ENCODE measurements around the gene RAB7B. TPM values are rescaled to one million over a fixed set of nuclear protein-coding genes. Genes with fewer than 3 reads are reported as not detected.
A peak's percentile ranks its signal among the peaks of the same experiment; 100 is the strongest.
"Not testable (repeated sequence)": the region's sequence is repeated elsewhere in the genome, so short reads cannot be mapped to it uniquely, and the experiment has no call there.

The RAB7B gene, protein sequence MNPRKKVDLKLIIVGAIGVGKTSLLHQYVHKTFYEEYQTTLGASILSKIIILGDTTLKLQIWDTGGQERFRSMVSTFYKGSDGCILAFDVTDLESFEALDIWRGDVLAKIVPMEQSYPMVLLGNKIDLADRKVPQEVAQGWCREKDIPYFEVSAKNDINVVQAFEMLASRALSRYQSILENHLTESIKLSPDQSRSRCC
- total RNA-seq (2014; rRNA removed; shearing (Covaris generic)) = 2.8 and 7.1 TPM in 2 replicates
- polyA plus RNA-seq (2016; fragmentation: Nextera tagmentation; extraction: Ambion mirVana) = 7.6 and 7.7 TPM in 2 replicates

DNA sequence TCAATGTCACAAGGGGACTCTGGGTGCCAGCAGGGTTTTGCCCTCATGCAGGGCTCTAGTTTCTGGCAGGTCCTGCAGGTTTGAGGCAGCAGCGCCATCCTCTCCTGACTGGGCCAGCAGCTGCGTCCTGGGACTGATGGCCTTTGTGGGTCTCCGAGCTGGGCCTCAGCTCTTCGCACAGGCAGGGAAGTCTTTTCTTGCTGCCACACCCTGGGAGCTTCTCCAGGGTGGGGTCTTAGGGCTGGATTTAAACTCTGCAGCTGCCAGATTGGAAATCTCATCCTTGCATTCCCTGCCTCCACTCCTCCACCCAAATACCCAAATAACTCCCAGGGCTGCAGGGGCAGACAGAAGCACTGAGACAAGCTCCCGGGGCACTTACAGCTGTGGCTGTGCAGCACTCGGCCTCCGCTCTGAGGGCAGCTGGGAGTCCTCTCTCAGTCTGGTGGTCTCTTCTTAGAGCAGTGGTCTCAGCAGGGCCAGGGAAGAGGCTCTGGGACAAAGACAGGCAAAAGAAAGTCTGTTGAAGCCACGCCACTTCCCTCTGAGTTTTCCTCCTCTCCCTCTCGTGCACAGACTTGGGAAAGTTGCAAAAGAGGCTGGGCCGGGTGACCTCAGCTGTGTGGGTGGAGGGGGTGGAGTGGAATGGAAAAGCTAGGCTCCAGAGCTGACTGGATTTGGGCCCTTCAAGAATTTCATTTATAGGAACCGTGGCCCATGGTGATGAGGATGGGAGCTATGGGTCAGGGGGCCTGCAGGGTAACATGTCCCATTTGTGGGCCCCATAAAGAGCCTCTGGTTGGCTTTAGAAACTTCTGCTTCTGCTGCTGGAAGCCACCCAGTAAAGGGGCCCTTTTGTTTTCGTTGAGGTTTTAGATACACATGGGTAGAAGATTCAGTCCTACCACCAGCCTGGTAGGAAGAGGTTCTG, at the start of gene RAB7B:
Gene RAB7B, minus strand, starts transcription at position 525 of the 931 bp plus-strand sequence. CDS start 9,260 bp downstream, outside the sequence.
- Histone ChIP-seq H3K4me1 (ENCODE audit: insufficient read depth) (peaks cover 40% of the 10 kb centered on the region), H3K9me2 (ENCODE audit: insufficient read depth) (no peaks in the 10 kb centered on the region), H3K27ac (peak within 1 kb of the TSS; percentile 92), H3K27me3 (replicated peaks; ENCODE audit: insufficient read depth) (no peaks in the 10 kb centered on the region), H3K4me2 (ENCODE audit: unreplicated experiment) (peak within 1 kb of the TSS; percentile 83), H3F3A (ENCODE audit: insufficient read depth) (peaks cover 29% of the 10 kb centered on the region), H3K79me2 (ENCODE audit: insufficient read depth) (peaks cover 18% of the 10 kb centered on the region), H3K9ac (peak within 1 kb of the TSS; percentile 80), H3K36me3 (ENCODE audit: low read depth) (no peaks in the 10 kb centered on the region), H3K4me3 (peak within 1 kb of the TSS; percentile 67), H4K20me1 (ENCODE audit: insufficient read depth) (no peaks in the 10 kb centered on the region), H3K9me3 (ENCODE audit: low read depth) (no peaks in the 10 kb centered on the region), H2AFZ (peak within 1 kb of the TSS; percentile 81)
- in situ Hi-C loops (cut with MboI) = no loop called here
- 5 to 7% methylated on average over 11 to 12 of the region's 12 CpGs for WGBS, 2 experiments (ENCODE audit: low coverage in 1 of 2, low lambda C conversion rate in 2 of 2, missing lambda C conversion rate in 2 of 2)
- DNase-seq = peak; percentile 92
- no peak for TF ChIP-seq EZH2phosphoT487 (IDR thresholded peaks at IDR 0.05; ENCODE audit: insufficient read depth, low read depth)
- no peak for TF ChIP-seq EZH2 (IDR thresholded peaks at IDR 0.05; ENCODE audit: insufficient read depth, poor library complexity, severe bottlenecking)

DNA sequence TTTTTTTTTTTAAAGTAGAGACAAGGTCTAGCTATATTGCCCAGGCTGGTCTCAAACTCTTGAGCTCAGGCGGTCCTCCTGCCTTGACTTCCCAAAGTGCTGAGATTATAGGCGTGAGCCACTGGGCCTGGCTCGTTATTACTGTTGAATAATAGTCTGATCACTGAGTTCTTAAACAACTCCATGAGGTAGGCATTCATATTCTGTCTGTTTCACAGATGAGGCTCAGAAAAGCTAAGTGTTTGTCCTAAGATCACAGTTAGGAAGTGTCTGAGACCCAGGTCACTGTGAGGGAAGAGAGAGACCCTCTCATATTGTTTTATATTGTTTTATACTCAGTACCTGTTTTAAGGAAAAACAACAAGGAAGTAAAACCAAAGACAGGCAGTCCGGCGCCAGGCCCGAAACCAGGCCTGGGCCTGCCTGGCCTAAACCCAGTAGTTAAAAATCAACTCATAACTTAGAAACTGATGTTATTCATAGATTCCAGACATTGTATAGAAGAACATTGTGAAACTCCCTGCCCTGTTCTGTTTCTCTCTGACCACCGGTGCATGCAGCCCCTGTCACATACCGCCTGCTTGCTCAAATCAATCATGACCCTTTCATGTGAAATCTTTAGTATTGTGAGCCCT, 49.2 kb upstream of the RAB7B start:
- 89% methylated on average over 6 of the region's 8 CpGs for whole genome bisulfite sequencing, 2 experiments (ENCODE audit: low coverage in 1 of 2, low lambda C conversion rate in 2 of 2, missing lambda C conversion rate in 2 of 2)
- H3K9me3 ChIP-seq (ENCODE audit: low read depth); in situ Hi-C loops (cut with MboI); H3F3A ChIP-seq (ENCODE audit: insufficient read depth); H3K9me2 ChIP-seq (ENCODE audit: insufficient read depth); H4K20me1 ChIP-seq (ENCODE audit: insufficient read depth); H2AFZ ChIP-seq; DNase-seq; H3K4me3 ChIP-seq; H3K4me1 ChIP-seq (ENCODE audit: insufficient read depth); H3K4me2 ChIP-seq (ENCODE audit: unreplicated experiment); H3K36me3 ChIP-seq (ENCODE audit: low read depth); H3K79me2 ChIP-seq (ENCODE audit: insufficient read depth); H3K27ac ChIP-seq; H3K9ac ChIP-seq: not testable (repeated sequence)
- peaks cover 28% of the 10 kb centered on the region for H3K27me3 ChIP-seq (replicated peaks; ENCODE audit: insufficient read depth)

DNA sequence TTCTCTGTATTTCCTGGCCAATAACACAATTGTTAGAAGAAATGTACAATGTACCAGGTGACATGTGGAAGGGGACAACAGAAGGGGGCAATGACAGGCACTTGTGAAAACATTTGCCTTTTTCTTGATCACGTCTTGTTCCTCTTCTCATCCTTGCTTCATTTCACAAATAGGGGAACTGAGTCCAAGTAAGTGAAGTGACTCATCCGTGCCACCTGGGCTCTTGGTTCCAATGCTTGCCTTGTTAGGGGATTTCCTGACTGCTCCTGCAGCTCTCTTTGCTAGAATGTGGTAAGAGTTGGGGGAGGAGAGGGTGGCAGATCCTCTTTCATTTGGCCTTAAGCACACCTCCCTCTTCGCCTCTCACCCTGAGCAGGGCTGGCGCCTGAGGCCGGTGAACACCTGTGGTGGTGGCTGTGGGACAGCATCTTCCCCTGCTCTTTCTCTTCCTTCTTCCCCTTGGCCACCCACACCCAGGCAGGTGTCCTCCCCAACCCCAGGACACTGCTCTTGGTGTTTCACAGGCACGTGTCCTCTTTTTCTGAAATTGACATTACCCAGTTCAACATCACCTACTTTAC, 47.5 kb upstream of the RAB7B start:
- H3K9me3 ChIP-seq (ENCODE audit: low read depth) = no peaks in the 10 kb centered on the region
- no peaks in the 10 kb centered on the region for H3K9me2 ChIP-seq (ENCODE audit: insufficient read depth)
- WGBS, 2 experiments (ENCODE audit: low coverage in 1 of 2, low lambda C conversion rate in 2 of 2, missing lambda C conversion rate in 2 of 2) = 79 to 82% methylated on average over 6 of the region's 6 CpGs
- TF ChIP-seq EZH2 (IDR thresholded peaks at IDR 0.05; ENCODE audit: insufficient read depth, poor library complexity, severe bottlenecking) (no peak), EZH2phosphoT487 (IDR thresholded peaks at IDR 0.05; ENCODE audit: insufficient read depth, low read depth) (no peak)
- H3K4me1 ChIP-seq (ENCODE audit: insufficient read depth) = no peaks in the 10 kb centered on the region
- H3K36me3 ChIP-seq (ENCODE audit: low read depth) = no peaks in the 10 kb centered on the region
- no peak for DNase-seq
- H3K27me3 ChIP-seq (replicated peaks; ENCODE audit: insufficient read depth) = peaks cover 27% of the 10 kb centered on the region
- no peak overlapping the region for H3K4me2 ChIP-seq (ENCODE audit: unreplicated experiment)
- H3K79me2 ChIP-seq (ENCODE audit: insufficient read depth) = no peaks in the 10 kb centered on the region
- in situ Hi-C loops (cut with MboI) = no loop called here
- no peak overlapping the region for H3K27ac ChIP-seq
- H3K4me3 ChIP-seq = no peak overlapping the region
- H3F3A ChIP-seq (ENCODE audit: insufficient read depth) = no peaks in the 10 kb centered on the region
- H3K9ac ChIP-seq = no peak overlapping the region
- no peak overlapping the region for H2AFZ ChIP-seq
- H4K20me1 ChIP-seq (ENCODE audit: insufficient read depth) = no peaks in the 10 kb centered on the region

DNA sequence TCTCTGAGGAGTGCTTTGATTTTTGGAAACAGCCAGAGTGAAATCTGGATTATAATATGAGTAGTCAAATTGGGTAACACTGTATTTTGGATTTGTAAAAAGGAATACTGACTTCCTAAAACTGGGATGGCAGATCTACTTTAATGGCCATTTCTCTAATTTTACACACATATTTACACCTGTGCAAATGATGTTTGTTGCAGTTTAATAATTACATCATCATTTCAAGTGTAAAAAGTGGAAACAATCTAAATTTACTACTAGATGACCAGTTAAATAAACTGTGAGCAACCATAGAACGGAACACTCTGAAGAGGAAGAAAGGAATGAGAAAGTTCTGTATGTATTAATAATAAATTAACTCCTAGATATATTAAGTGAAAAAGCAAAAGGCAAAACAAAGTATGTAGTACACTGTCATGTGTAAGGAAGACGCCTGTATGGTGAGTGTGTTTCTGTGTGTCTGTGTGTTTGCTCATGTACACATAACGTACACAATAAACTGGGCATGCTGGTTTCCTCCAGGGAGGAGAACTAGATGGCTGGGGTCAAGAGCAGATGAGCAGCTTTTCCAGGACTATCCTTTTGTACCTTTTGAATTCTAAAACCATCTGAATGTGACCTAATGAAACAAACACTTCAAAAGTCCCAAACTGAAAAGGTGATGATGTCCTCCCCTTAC, 46.9 kb upstream of the RAB7B start:
- Histone ChIP-seq H3K4me2 (ENCODE audit: unreplicated experiment) (no peak overlapping the region), H3K9me2 (ENCODE audit: insufficient read depth) (no peaks in the 10 kb centered on the region), H2AFZ (no peak overlapping the region), H3K4me1 (ENCODE audit: insufficient read depth) (no peaks in the 10 kb centered on the region), H3K9ac (no peak overlapping the region), H3K27me3 (replicated peaks; ENCODE audit: insufficient read depth) (peaks cover 27% of the 10 kb centered on the region), H4K20me1 (ENCODE audit: insufficient read depth) (no peaks in the 10 kb centered on the region), H3F3A (ENCODE audit: insufficient read depth) (no peaks in the 10 kb centered on the region), H3K79me2 (ENCODE audit: insufficient read depth) (no peaks in the 10 kb centered on the region), H3K9me3 (ENCODE audit: low read depth) (no peaks in the 10 kb centered on the region), H3K4me3 (no peak overlapping the region), H3K36me3 (ENCODE audit: low read depth) (no peaks in the 10 kb centered on the region), H3K27ac (no peak overlapping the region)
- in situ Hi-C loops (cut with MboI) = no loop called here
- TF ChIP-seq EZH2phosphoT487 (IDR thresholded peaks at IDR 0.05; ENCODE audit: insufficient read depth, low read depth) = no peak
- TF ChIP-seq EZH2 (IDR thresholded peaks at IDR 0.05; ENCODE audit: insufficient read depth, poor library complexity, severe bottlenecking) = no peak
- no peak for DNase-seq
- WGBS, 2 experiments (ENCODE audit: low coverage in 1 of 2, low lambda C conversion rate in 2 of 2, missing lambda C conversion rate in 2 of 2) = 64 to 70% methylated on average over 3 of the region's 3 CpGs

Measured in GM23248 (cell line).